AG04449 (cell line): ENCODE measurements around the gene NAIP.
"Not testable (repeated sequence)": the region's sequence is repeated elsewhere in the genome, so short reads cannot be mapped to it uniquely, and the experiment has no call there.

Source experiments
- CTCF ChIA-PET: fragments of 350-600 bp; formaldehyde crosslinking; extraction: SDS; loops from one replicate; lab custom pipeline; 2021; ENCODE audit warnings: antibody characterized with exemption; lab: Yijun Ruan, JAX
- POLR2A ChIA-PET: fragments of 400-600, 350-600 bp; formaldehyde crosslinking; extraction: SDS; loops from one replicate; lab custom pipeline; 2020; ENCODE audit warnings: antibody characterized with exemption, inconsistent platforms; lab: Yijun Ruan, JAX
- DNase-seq: peaks from one replicate; pipeline ENCODE4 v3.0.0-alpha.2; 2010; ENCODE audit warnings: low read depth, low spot score
- H3K4me3 ChIP-seq: 2 replicates; pipeline ENCODE4 v1.5.1; 2011; ENCODE audit warnings: low read depth, mild to moderate bottlenecking, control low read depth, low read length
- CTCF ChIP-seq: IDR thresholded peaks from one replicate; pipeline ENCODE4 v1.5.1; 2011; ENCODE audit warnings: mild to moderate bottlenecking, moderate library complexity, low read length, control low read depth, inconsistent platforms; ENCODE audit not compliant: insufficient read depth; ENCODE audit errors: missing control alignments

Gene NAIP

GRCh38 chr5:71013575-71013974, 11.6 kb downstream of the NAIP start:
- TF ChIP-seq CTCF = no peak
- H3K4me3 ChIP-seq = no peak overlapping the region
- POLR2A ChIA-PET = no interaction called here
- CTCF ChIA-PET = no interaction called here
- no peak for DNase-seq

GRCh38 chr5:71011194-71011792, 13.8 kb downstream of the NAIP start:
- ChIA-PET CTCF (no interaction called here), POLR2A (no interaction called here)
- no peak overlapping the region for H3K4me3 ChIP-seq
- TF ChIP-seq CTCF = no peak
- DNase-seq = no peak

DNA sequence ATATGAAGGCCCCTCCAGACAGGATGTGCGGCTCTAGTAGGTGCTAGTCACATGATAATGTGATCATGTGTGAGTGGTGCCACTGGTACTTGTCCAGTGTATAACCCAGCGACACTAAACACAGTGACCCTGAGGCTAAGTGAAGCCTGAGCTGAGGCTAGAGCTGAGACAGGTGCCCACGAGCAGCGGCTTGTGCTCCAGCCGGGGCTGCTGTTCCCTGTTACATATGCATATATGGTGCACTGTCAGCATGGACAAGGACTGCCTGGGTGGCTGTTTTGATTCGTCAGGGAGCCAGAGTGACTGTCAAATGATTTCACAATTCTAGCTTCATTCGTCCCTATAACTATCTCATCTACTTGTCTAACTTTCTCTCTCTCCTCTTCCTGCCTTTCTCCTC, 18.2 kb downstream of the NAIP start:
- POLR2A ChIA-PET, DNase-seq, CTCF ChIA-PET, H3K4me3 ChIP-seq: not testable (repeated sequence)

DNA sequence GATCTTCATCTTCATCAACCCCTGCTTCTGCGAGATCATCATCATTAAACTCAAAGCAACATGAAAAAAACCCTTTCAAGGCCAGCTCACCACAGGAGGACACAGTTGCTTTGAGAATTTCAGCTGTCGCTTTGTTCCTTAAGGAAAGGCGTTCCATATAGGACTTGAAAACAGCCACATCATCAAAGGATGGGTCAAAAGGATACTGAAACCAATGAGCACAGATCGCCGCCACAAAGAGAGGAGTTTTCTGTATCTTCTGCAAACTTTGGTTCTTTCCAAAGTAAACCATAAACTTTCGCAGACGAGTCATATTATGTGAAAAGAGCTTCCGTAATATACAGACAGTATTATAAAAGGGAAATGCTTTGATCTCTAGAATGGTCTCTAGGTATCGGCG, 40.3 kb downstream of the NAIP start:
- DNase-seq, POLR2A ChIA-PET, CTCF ChIA-PET, H3K4me3 ChIP-seq: not testable (repeated sequence)

GRCh38 chr5:70967220-70967619, 57.9 kb downstream of the NAIP start:
- H3K4me3 ChIP-seq, DNase-seq, POLR2A ChIA-PET, CTCF ChIA-PET: not testable (repeated sequence)

- H3K4me3 ChIP-seq, POLR2A ChIA-PET, CTCF ChIA-PET, DNase-seq: not testable (repeated sequence)
These were observed 60.6 kb downstream of the NAIP start for GRCh38 chr5:70964531-70964930.

DNA sequence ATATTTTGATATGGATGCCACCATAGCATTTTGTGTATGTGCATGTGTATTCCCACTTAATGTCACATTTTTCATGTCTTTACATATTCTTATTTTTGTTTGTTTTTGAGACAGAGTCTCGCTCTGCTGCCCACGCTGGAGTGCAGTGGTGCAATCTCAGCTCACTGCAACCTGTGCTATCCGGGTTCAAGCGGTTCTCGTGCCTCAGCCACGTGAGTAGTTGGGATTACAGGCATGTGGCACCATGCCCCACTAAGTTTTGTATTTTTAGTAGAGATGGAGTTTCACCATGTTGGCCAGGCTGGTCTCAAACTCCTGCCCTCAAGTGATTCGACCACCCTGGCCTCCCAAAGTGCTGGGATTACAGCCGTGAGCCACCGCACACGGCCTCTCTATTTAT, 72.1 kb downstream of the NAIP start:
- H3K4me3 ChIP-seq, DNase-seq, CTCF ChIA-PET, POLR2A ChIA-PET: not testable (repeated sequence)

DNA sequence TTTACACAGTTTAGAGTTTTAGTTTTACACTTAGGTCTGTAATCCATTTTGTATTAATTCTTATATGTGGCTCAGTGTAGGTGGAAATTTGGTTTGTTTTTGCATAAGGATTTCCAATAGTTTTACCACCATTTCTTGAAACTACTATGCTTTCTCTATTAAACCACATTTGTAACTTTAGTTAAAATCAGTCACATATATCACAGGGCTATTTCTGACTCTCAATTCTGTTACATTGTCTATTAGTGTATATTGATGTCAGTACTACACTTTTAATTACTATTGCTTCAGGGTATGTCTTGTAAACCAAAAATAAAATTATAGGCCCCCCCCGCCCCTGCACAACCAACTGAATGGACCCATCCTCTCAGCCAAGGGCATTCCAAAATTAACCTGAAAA, 92.6 kb downstream of the NAIP start:
- POLR2A ChIA-PET, CTCF ChIA-PET, H3K4me3 ChIP-seq, DNase-seq: not testable (repeated sequence)

GRCh38 chr5:70931709-70932368, 93.3 kb downstream of the NAIP start:
- POLR2A ChIA-PET, H3K4me3 ChIP-seq, CTCF ChIA-PET, DNase-seq: not testable (repeated sequence)

DNA sequence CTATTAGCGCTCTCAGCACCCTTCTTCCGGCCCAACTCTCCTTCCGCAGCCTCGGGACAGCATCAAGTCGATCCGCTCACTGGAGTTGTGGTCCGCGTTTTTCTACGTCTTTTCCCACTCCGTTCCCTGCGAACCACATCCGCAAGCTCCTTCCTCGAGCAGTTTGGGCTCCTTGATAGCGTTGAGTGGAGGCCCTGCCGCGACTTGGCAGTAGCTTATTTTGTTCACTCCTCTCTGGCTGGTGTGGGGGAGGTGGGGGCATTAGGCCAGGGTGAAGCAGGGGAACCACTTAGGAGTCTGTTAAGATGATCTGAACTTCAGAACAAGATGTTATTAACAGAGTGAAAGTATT, 100.0 kb downstream of the NAIP start:
- CTCF ChIA-PET = not testable (repeated sequence)

More for the DNA sequence above, 100.0 kb downstream of the NAIP start:
- DNase-seq, POLR2A ChIA-PET, H3K4me3 ChIP-seq: not testable (repeated sequence)
